HEK293T (cell line): ENCODE measurements around the gene GAN.

Source experiments
- BHLHE40 ChIP-seq: fragments of 450-650 bp; IDR thresholded peaks from 2 replicates; pipeline ENCODE4 v1.6.1; 2016; ENCODE audit warnings: mild to moderate bottlenecking, moderate library complexity, borderline replicate concordance
- FOXM1 ChIP-seq: fragments of 450-650 bp; IDR thresholded peaks from 2 replicates; pipeline ENCODE4 v1.6.1; 2017; ENCODE audit warnings: mild to moderate bottlenecking, borderline replicate concordance
- L3MBTL2 ChIP-seq: fragments of 450-650 bp; conservative IDR thresholded peaks from 2 replicates; pipeline ENCODE4 v1.6.1; 2016; ENCODE audit warnings: mild to moderate bottlenecking
- NFRKB ChIP-seq: fragments of 450-650 bp; IDR thresholded peaks from 2 replicates; pipeline ENCODE4 v1.6.1; 2016; ENCODE audit warnings: mild to moderate bottlenecking, moderate library complexity
- SUZ12 ChIP-seq: fragments of 450-650 bp; IDR thresholded peaks from 2 replicates; pipeline ENCODE4 v1.6.1; 2016; ENCODE audit warnings: mild to moderate bottlenecking
- TARDBP ChIP-seq: fragments of 450-650 bp; IDR thresholded peaks from 2 replicates; pipeline ENCODE4 v1.6.1; 2016
- ZNF384 ChIP-seq: fragments of 450-650 bp; IDR thresholded peaks from 2 replicates; pipeline ENCODE4 v1.6.1; 2016

DNA sequence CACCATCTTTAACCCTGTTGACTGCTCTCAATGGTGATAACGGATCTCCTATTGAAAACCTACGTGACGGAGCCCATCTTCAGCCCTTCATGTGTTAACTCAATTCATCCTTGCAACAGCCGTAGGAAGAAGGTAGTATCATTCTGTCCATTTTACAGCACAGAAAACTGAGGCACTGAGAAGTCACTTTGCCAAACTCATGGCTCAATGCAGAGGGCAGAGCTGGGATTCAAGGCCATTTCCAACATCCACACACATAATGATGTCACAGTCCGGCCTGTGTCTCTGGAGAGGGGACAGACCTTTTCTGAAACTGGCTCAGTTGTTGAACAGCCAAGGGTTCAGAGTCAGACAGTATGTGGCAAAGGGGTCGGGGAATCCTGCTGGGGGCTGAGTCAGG is 77.2 kb downstream of the GAN start:
- TF ChIP-seq L3MBTL2 (no peak), FOXM1 (no peak), ZNF384 (no peak), BHLHE40 (no peak), SUZ12 (no peak), TARDBP (no peak), NFRKB (no peak)
